K562 treated with DMSO at 1 percent for 24 hours (cell line): Measurements from ENCODE around the gene TRAFD1. TPM values are rescaled to one million over a fixed set of nuclear protein-coding genes. Genes with fewer than 3 reads are reported as not detected.

ENCODE experiments used
- total RNA-seq: library from RNA; unstranded; fragments of 300-600 nt; gene quantifications from 2 replicates; pipeline ENCODE4 v1.2.3, GENCODE V29; 2022; ENCODE audit warnings: low read depth; ENCODE audit not compliant: insufficient read depth

Gene TRAFD1, protein sequence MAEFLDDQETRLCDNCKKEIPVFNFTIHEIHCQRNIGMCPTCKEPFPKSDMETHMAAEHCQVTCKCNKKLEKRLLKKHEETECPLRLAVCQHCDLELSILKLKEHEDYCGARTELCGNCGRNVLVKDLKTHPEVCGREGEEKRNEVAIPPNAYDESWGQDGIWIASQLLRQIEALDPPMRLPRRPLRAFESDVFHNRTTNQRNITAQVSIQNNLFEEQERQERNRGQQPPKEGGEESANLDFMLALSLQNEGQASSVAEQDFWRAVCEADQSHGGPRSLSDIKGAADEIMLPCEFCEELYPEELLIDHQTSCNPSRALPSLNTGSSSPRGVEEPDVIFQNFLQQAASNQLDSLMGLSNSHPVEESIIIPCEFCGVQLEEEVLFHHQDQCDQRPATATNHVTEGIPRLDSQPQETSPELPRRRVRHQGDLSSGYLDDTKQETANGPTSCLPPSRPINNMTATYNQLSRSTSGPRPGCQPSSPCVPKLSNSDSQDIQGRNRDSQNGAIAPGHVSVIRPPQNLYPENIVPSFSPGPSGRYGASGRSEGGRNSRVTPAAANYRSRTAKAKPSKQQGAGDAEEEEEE
- total RNA-seq: 83.0 and 95.3 TPM in 2 replicates

DNA sequence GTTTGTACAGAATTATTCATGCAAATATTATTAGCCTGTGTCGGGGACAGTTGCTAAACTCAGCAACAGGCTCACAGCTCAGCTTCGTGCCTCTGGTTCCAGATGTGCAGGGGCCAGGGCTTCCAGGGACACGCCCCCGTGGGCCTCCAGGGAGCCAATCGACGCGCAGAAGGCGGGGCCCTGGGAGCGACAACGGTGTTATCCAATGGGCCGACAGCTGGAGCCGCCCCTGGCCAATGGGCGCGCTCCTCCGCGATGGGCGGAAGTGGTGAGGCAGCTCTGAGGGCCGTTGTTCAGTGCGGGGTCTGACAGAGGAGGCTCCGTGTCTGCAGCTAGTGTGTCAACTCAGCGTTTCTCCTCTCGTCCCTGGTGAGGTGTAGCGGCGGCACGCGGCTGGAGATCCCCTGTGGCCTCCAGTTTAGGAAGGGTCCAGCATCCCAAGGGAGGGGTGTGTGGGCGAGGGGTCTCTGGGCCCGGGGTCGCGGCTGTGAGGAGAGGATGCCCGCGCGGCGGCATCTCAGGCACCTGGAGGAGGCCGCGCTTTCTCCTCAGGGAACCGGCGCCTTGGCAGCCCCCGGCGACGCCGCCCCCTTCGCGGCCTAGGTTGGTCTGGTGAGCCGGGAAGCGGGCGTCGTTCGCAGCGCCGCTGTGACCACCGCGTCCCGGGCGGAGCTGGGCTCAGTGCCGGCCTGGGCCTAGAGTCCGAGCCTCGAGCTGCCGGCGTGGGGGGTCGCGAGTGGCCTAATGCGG lies at the start of gene TRAFD1:
TSS of gene TRAFD1 (plus strand) at position 311 of the 750 bp plus-strand sequence. CDS start 4,963 bp downstream, outside the sequence.

DNA sequence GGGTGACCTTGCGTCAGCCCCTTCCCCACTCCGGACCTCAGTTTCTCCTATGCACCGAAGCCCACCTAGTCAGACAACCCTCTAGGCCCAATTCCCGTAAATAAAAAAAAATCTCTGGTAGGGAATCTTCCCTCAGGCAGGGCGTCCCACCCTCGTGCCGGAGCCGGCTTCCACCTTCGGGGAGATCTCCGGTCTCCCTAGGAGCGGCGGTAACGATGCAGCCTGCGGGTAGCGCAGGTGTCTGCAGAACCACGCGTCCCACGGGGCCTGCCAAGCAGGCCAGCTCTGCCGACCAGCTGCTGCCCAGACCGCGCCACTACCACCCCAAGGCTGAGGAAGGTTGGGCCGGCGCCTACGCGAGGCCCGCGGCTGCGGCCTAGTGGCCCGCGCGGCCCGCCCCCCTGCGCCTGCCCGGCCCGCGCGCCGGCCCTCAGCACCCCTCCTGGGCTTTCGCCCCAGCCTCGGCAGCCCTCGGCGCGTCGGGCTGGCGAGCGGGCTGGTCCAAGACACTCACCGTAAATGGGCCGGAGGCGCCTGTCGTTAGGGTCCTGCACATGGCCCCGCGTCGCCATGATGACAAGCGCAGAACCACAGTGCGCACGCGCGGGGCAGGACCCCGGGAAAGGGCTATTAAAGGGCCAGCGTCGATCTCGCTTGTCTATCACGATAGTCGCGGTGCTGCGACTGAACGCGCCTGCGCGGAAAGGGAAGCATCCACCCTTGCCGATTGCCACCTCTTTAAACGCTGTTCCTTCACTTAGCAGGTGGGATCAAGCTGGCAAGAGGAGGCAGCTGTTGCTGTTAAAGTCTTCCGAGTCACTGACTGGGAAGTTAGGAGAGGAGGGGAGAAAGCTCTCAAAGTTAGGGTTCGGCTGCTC lies 16.9 kb upstream of the TRAFD1 start, which contains the start of gene NAA25:
TSS of gene NAA25 (minus strand) at position 582 of the 878 bp plus-strand sequence. CDS start at position 572, 10 bp downstream.

Other genes with a start within 250 kb of the TRAFD1 start
- 10.3 and 13.3 TPM in 2 replicates for gene TMEM116, start 112.4 kb upstream of the TRAFD1 start, total RNA-seq
- 210 and 216 TPM in 2 replicates for gene ERP29, start 112.1 kb upstream of the TRAFD1 start, total RNA-seq
- gene NAA25, start 16.8 kb upstream of the TRAFD1 start, total RNA-seq: 8.4 and 13.8 TPM in 2 replicates